HEK293T (cell line): ENCODE measurements around the gene SH2D6.
"Not testable (repeated sequence)": the region's sequence is repeated elsewhere in the genome, so short reads cannot be mapped to it uniquely, and the experiment has no call there.

Experiments used
- ARNT ChIP-seq: fragments of 450-650 bp; IDR thresholded peaks from 2 replicates; pipeline ENCODE4 v1.6.1; 2017; ENCODE audit warnings: mild to moderate bottlenecking
- CTBP1 ChIP-seq: fragments of 450-650 bp; IDR thresholded peaks from 2 replicates; pipeline ENCODE4 v1.6.1; 2016; ENCODE audit warnings: borderline replicate concordance
- FOXA1 ChIP-seq: fragments of 450-650 bp; IDR thresholded peaks from 2 replicates; pipeline ENCODE4 v1.6.1; 2016; ENCODE audit warnings: mild to moderate bottlenecking
- FOXM1 ChIP-seq: fragments of 450-650 bp; IDR thresholded peaks from 2 replicates; pipeline ENCODE4 v1.6.1; 2017; ENCODE audit warnings: mild to moderate bottlenecking, borderline replicate concordance
- HDGF ChIP-seq: fragments of 450-650 bp; IDR thresholded peaks from 2 replicates; pipeline ENCODE4 v1.6.1; 2017; ENCODE audit warnings: antibody characterized with exemption, borderline replicate concordance
- L3MBTL2 ChIP-seq: fragments of 450-650 bp; conservative IDR thresholded peaks from 2 replicates; pipeline ENCODE4 v1.6.1; 2016; ENCODE audit warnings: mild to moderate bottlenecking
- NFRKB ChIP-seq: fragments of 450-650 bp; IDR thresholded peaks from 2 replicates; pipeline ENCODE4 v1.6.1; 2016; ENCODE audit warnings: mild to moderate bottlenecking, moderate library complexity
- SP1 ChIP-seq: fragments of 450-650 bp; IDR thresholded peaks from 2 replicates; pipeline ENCODE4 v1.6.1; 2017
- TARDBP ChIP-seq: fragments of 450-650 bp; IDR thresholded peaks from 2 replicates; pipeline ENCODE4 v1.6.1; 2016
- ZNF384 ChIP-seq: fragments of 450-650 bp; IDR thresholded peaks from 2 replicates; pipeline ENCODE4 v1.6.1; 2016
- TF ChIP-seq, protein P1 (sequence below): fragments of 450-650 bp; IDR thresholded peaks from 2 replicates; pipeline ENCODE4 v1.6.1; 2016

GRCh38 chr2:85414421-85414759 is 4.1 kb upstream of the SH2D6 start:
- not testable (repeated sequence) for TF ChIP-seq ARNT, HDGF, SP1, NFRKB, FOXM1, L3MBTL2, TARDBP, ZNF384, FOXA1, CTBP1
- TF ChIP-seq, protein P1, sequence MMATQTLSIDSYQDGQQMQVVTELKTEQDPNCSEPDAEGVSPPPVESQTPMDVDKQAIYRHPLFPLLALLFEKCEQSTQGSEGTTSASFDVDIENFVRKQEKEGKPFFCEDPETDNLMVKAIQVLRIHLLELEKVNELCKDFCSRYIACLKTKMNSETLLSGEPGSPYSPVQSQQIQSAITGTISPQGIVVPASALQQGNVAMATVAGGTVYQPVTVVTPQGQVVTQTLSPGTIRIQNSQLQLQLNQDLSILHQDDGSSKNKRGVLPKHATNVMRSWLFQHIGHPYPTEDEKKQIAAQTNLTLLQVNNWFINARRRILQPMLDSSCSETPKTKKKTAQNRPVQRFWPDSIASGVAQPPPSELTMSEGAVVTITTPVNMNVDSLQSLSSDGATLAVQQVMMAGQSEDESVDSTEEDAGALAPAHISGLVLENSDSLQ, result not testable (repeated sequence)
